HCT116 (cell line): ENCODE measurements around the gene KRT15. TPM values are rescaled to one million over a fixed set of nuclear protein-coding genes. Genes with fewer than 3 reads are reported as not detected.

Experiments
- ATAC-seq: fragments of 200-7000 bp; cut with Tn5 transposase; 2 replicates; pipeline ENCODE4 v1.9.1; 2020; ENCODE audit warnings: mild to moderate bottlenecking, moderate library complexity
- BruUV-seq: library from RNA; stranded (reverse); fragments of 400-500 nt; replicated peaks from 2 replicates; lab custom pipeline; 2021; lab: Mats Ljungman, UMichigan
- CTCF ChIA-PET: fragments of 300-600 bp; sonication (Branson Sonifier 250); formaldehyde crosslinking; loops from one replicate; lab custom pipeline; 2021; ENCODE audit warnings: antibody characterized with exemption; lab: Charles Lee
- POLR2A ChIA-PET: fragments of 300-600, 350-600 bp; sonication (Branson Sonifier 250); formaldehyde crosslinking; loops from one replicate; lab custom pipeline; 2021; ENCODE audit warnings: antibody characterized with exemption; lab: Charles Lee
- RAD21 ChIA-PET, 2 experiments: fragments of 300-600 bp; sonication (Branson Sonifier 250); formaldehyde crosslinking; loops; one replicate each; lab custom pipeline; 2023; ENCODE audit warnings: low total read pairs in 2 of 2; ENCODE audit not compliant: uncharacterized antibody in 2 of 2, unreplicated experiment in 2 of 2, low non-redundant PET in 1 of 2; lab: Charles Lee
- DNase-seq: peaks from one replicate; pipeline ENCODE4 v3.0.0-alpha.2; 2010; ENCODE audit warnings: low read depth, low spot score
- H2AFZ ChIP-seq: fragments of 200-600 bp; shearing (Covaris generic), sonication (generic); 2 replicates; pipeline ENCODE4 v1.6.1; 2017; ENCODE audit warnings: low read depth, mixed run types, mixed read lengths, antibody characterized with exemption, low read length; ENCODE audit not compliant: poor library complexity, severe bottlenecking
- H3K27ac ChIP-seq: 2 replicates; pipeline ENCODE4 v1.5.1; 2012; ENCODE audit warnings: low read depth, low read length
- H3K27me3 ChIP-seq: fragments of 200-600 bp; sonication (generic); 2 replicates; pipeline ENCODE4 v1.6.1; 2016; ENCODE audit warnings: mixed run types, low read length, mixed read lengths; ENCODE audit not compliant: insufficient read depth
- H3K36me3 ChIP-seq, 2 experiments: fragments of 200-500 bp in 1 of 2; fragments of 200-600 bp in 1 of 2; sonication (Bioruptor generic) in 1 of 2; sonication (generic) in 1 of 2; 2 replicates each; pipeline versions ENCODE4 v1.5.1 to v1.6.1; 2014 to 2016; ENCODE audit warnings: low read length in 2 of 2, inconsistent platforms in 1 of 2, mixed read lengths in 1 of 2, mixed run types in 1 of 2; ENCODE audit not compliant: insufficient read depth in 2 of 2, control insufficient read depth in 1 of 2
- H3K4me1 ChIP-seq, 2 experiments: fragments of 200-600 bp in 1 of 2; sonication (generic) in 1 of 2; 2 replicates each; pipeline versions ENCODE4 v1.5.1 to v1.6.1; 2012 to 2017; ENCODE audit warnings: low read length in 2 of 2, inconsistent platforms in 1 of 2, mild to moderate bottlenecking in 1 of 2, mixed read lengths in 1 of 2, mixed run types in 1 of 2, moderate library complexity in 1 of 2; ENCODE audit not compliant: insufficient read depth in 2 of 2, control insufficient read depth in 1 of 2
- H3K4me2 ChIP-seq: fragments of 200-600 bp; sonication (generic); 2 replicates; pipeline ENCODE4 v1.6.1; 2017; ENCODE audit warnings: mixed run types, low read length, mixed read lengths
- H3K4me3 ChIP-seq, 2 experiments: fragments of 200-600 bp in 1 of 2; sonication (generic) in 1 of 2; replicated peaks in 1 of 2; 2 replicates each; pipeline ENCODE4 v1.5.1; 2011 to 2016; ENCODE audit warnings: low read length in 2 of 2, control low read depth in 1 of 2, low read depth in 1 of 2, mild to moderate bottlenecking in 1 of 2, mixed read lengths in 1 of 2, mixed run types in 1 of 2
- H3K79me2 ChIP-seq: fragments of 200-600 bp; sonication (generic); 2 replicates; pipeline ENCODE4 v1.6.1; 2017; ENCODE audit warnings: mild to moderate bottlenecking, mixed run types, low read length, moderate library complexity, mixed read lengths; ENCODE audit not compliant: insufficient read depth
- H3K9ac ChIP-seq: fragments of 200-600 bp; sonication (generic); 2 replicates; pipeline ENCODE4 v1.6.1; 2016; ENCODE audit warnings: low read length, mixed read lengths
- H3K9me2 ChIP-seq: fragments of 200-600 bp; sonication (generic), shearing (Covaris generic); 2 replicates; pipeline ENCODE4 v1.6.1; 2017; ENCODE audit warnings: mixed run types, mild to moderate bottlenecking, moderate library complexity; ENCODE audit not compliant: insufficient read depth
- H3K9me3 ChIP-seq, 2 experiments: fragments of 200-500 bp in 1 of 2; fragments of 200-600 bp in 1 of 2; sonication (Bioruptor generic) in 1 of 2; sonication (generic) in 1 of 2; 2 replicates each; pipeline ENCODE4 v1.6.1; 2014 to 2017; ENCODE audit warnings: low read length in 2 of 2, mixed read lengths in 2 of 2, inconsistent platforms in 1 of 2, low read depth in 1 of 2, mild to moderate bottlenecking in 1 of 2, mixed run types in 1 of 2, moderate library complexity in 1 of 2; ENCODE audit not compliant: control insufficient read depth in 1 of 2, insufficient read depth in 1 of 2
- H4K20me1 ChIP-seq: fragments of 200-600 bp; sonication (generic), shearing (Covaris generic); 2 replicates; pipeline ENCODE4 v1.6.1; 2017; ENCODE audit warnings: mixed run types, mild to moderate bottlenecking, moderate library complexity; ENCODE audit not compliant: insufficient read depth
- CEBPB ChIP-seq: IDR thresholded peaks from 2 replicates; pipeline ENCODE4 v1.6.1; 2012; ENCODE audit warnings: low read depth
- ELF1 ChIP-seq: IDR thresholded peaks from 2 replicates; pipeline ENCODE4 v1.6.1; 2012; ENCODE audit warnings: low read depth, borderline replicate concordance
- FOSL1 ChIP-seq: IDR thresholded peaks from 2 replicates; pipeline ENCODE4 v1.6.1; 2012; ENCODE audit warnings: low read depth
- JUND ChIP-seq: IDR thresholded peaks from 2 replicates; pipeline ENCODE4 v1.6.1; 2012
- POLR2A ChIP-seq: IDR thresholded peaks from 2 replicates; pipeline ENCODE4 v1.7.0; 2011; ENCODE audit warnings: borderline replicate concordance; ENCODE audit not compliant: insufficient read depth, insufficient read length; ENCODE audit errors: extremely low read depth
- SIN3A ChIP-seq: IDR thresholded peaks from 2 replicates; pipeline ENCODE4 v1.6.1; 2012; ENCODE audit warnings: low read depth
- SP1 ChIP-seq: IDR thresholded peaks from 2 replicates; pipeline ENCODE4 v1.6.1; 2012; ENCODE audit warnings: low read depth
- SRF ChIP-seq: IDR thresholded peaks from 2 replicates; pipeline ENCODE4 v1.6.1; 2012; ENCODE audit warnings: low read depth
- YY1 ChIP-seq: IDR thresholded peaks from 2 replicates; pipeline ENCODE4 v1.6.1; 2011; ENCODE audit warnings: low read length, low read depth, moderate library complexity, mild to moderate bottlenecking; ENCODE audit not compliant: insufficient replicate concordance; ENCODE audit errors: extremely low read depth
- intact Hi-C: fragments of 100-400 bp; cut with micrococcal nuclease; formaldehyde crosslinking; loops from 2 replicates; pipeline ENCODE4 v1.10.0; 2022
- total RNA-seq: library from RNA; stranded (reverse); gene quantifications from one replicate; pipeline ENCODE4 v1.2.1, GENCODE V29; 2021; ENCODE audit not compliant: unreplicated experiment
- TF ChIP-seq, protein P1 (sequence below), 3 experiments: fragments of 200-600 bp in 1 of 3; sonication (generic) in 1 of 3; IDR thresholded peaks in 2 of 3; conservative IDR thresholded peaks in 1 of 3; 2 replicates each; pipeline ENCODE4 v1.5.1; 2012 to 2017; ENCODE audit warnings: low read depth in 2 of 3, low read length in 2 of 3, antibody characterized with exemption in 1 of 3, borderline replicate concordance in 1 of 3, control low read depth in 1 of 3, mild to moderate bottlenecking in 1 of 3, mixed read lengths in 1 of 3, mixed run types in 1 of 3, moderate library complexity in 1 of 3; ENCODE audit not compliant: insufficient read depth in 1 of 3
- TF ChIP-seq, protein P2 (sequence below): IDR thresholded peaks from 2 replicates; pipeline ENCODE4 v1.6.1; 2011; ENCODE audit warnings: mild to moderate bottlenecking, low read length, moderate library complexity; ENCODE audit not compliant: insufficient replicate concordance; ENCODE audit errors: extremely low read depth

Gene KRT15
- total RNA-seq, 1 experiment from 2014 or later: 37.1 TPM

DNA sequence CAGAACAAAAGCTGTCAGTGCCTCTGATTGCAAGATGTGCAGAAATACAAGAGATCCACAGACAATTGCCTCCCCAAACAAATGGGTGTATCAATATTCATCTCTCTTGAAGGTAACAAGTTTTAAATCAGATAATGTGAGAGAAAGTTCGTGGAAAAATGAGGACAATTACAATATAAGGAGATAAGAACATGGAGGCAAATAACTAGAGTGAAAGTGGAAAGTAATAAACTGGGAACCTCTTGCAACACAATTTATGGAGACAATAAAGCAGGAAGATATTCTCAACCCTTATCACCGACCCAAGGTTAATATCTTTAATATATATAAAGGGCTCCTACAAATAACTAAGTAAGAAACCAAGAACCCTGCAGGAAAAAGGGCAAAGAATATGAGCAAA is 23.7 kb upstream of the KRT15 start:
- TF ChIP-seq CEBPB (no peak), JUND (no peak)
- H3K4me1 ChIP-seq: peaks cover 24 to 72% of the 10 kb centered on the region in 2 experiments
- RAD21 ChIA-PET: no interaction called here
- POLR2A ChIA-PET: interaction anchor here (1.2 to 6.5 kb wide), 3 partner anchors 10 to 147 kb away, joined by 3 to 68 read pairs (median 6); partner anchors contain the start of genes EIF1 and KRT19
- H3K79me2 ChIP-seq: no peaks in the 10 kb centered on the region
- DNase-seq (no peak), ATAC-seq (no peak)
- H3K27me3 ChIP-seq: no peaks in the 10 kb centered on the region
- peaks cover 0 to 8% of the 10 kb centered on the region in 2 experiments; a peak in 1 of 4 replicates for H3K9me3 ChIP-seq
- no peak overlapping the region for H2AFZ ChIP-seq
- no peak overlapping the region for H3K4me2 ChIP-seq
- H4K20me1 ChIP-seq: no peaks in the 10 kb centered on the region
- H3K9ac ChIP-seq: no peak overlapping the region
- CTCF ChIA-PET: interaction anchor here (3.0 kb wide), 1 partner anchor 120 kb away, joined by 13 read pairs; no protein-coding TSS in a partner anchor
- no peak overlapping the region for H3K4me3 ChIP-seq
- no TSS peak for BruUV-seq
- intact Hi-C loops: loop anchor here (10.0 kb wide), 1 partner anchor 928 kb away; no protein-coding TSS in a partner anchor
- no peaks in the 10 kb centered on the region for H3K36me3 ChIP-seq
- no peak overlapping the region for H3K27ac ChIP-seq
- H3K9me2 ChIP-seq: no peaks in the 10 kb centered on the region

DNA sequence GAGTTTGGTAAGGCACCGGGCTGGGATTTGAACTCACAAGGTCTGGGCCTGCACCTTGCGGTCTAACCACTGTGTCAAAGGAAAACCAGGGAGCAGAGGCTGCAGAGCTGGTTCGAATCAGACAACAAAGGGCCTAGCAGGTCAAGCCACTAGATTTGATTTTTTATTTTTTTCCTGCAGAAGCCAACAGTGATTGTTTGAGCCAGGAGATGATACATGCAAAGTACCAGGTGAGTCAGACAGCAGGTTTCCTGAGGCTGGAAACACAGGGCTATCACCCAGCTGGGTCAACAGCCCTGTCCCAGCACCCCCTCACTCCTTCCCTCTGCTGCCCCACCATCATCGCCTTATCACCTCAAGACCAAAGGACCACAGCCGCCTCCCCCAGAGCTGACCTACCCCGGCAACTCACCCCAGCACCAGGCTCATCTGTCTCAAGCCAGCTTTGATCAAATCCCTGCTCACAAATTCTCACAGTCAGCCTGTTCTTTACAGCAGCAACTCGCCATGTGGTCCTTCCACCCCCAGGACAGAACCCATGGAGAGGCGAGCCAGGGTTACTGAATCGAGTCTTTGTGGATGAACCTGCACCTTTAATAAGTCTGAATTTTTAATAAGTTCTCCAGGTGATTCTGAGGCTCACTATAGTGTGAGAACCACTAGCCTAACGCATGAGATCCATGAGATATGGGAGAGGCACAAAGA is 22.4 kb upstream of the KRT15 start:
- Histone ChIP-seq H3K27me3 (no peaks in the 10 kb centered on the region), H3K79me2 (no peaks in the 10 kb centered on the region), H3K9me3 (no peaks in the 10 kb centered on the region), H3K27ac (no peak overlapping the region), H3K4me1 (peaks cover 23 to 71% of the 10 kb centered on the region in 2 experiments), H3K9ac (no peak overlapping the region), H3K4me3 (no peak overlapping the region), H3K4me2 (peak overlapping the region; percentile 30), H3K36me3 (no peaks in the 10 kb centered on the region)
- RAD21 ChIA-PET: no interaction called here
- POLR2A ChIA-PET: interaction anchor here (1.2 to 6.5 kb wide), 5 partner anchors 8 to 148 kb away, joined by 3 to 68 read pairs (median 6); partner anchors contain the start of genes EIF1 and KRT19
- CTCF ChIA-PET: interaction anchor here (0.9 to 3.0 kb wide), 5 partner anchors 8 to 122 kb away, joined by 3 to 14 read pairs (median 4); partner anchors contain the start of gene KRT19
- ATAC-seq: no peak
- intact Hi-C loops: loop anchor here (10.0 kb wide), 1 partner anchor 926 kb away; no protein-coding TSS in a partner anchor
- TF ChIP-seq, protein P1, sequence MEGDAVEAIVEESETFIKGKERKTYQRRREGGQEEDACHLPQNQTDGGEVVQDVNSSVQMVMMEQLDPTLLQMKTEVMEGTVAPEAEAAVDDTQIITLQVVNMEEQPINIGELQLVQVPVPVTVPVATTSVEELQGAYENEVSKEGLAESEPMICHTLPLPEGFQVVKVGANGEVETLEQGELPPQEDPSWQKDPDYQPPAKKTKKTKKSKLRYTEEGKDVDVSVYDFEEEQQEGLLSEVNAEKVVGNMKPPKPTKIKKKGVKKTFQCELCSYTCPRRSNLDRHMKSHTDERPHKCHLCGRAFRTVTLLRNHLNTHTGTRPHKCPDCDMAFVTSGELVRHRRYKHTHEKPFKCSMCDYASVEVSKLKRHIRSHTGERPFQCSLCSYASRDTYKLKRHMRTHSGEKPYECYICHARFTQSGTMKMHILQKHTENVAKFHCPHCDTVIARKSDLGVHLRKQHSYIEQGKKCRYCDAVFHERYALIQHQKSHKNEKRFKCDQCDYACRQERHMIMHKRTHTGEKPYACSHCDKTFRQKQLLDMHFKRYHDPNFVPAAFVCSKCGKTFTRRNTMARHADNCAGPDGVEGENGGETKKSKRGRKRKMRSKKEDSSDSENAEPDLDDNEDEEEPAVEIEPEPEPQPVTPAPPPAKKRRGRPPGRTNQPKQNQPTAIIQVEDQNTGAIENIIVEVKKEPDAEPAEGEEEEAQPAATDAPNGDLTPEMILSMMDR (IDR thresholded peaks at IDR 0.05 in 2 of 3, conservative IDR thresholded peaks at IDR 0.05 in 1 of 3; ENCODE audit: borderline replicate concordance in 1 of 3, insufficient read depth in 1 of 3, low read depth in 2 of 3, low read length in 2 of 3): no peak
- TF ChIP-seq SIN3A: no peak
- TF ChIP-seq JUND: peak; percentile 45
- TF ChIP-seq POLR2A: no peak
- TF ChIP-seq FOSL1: no peak; the same call in 1 of the 2 replicates
- no peak for TF ChIP-seq SRF
- TF ChIP-seq, protein P2, sequence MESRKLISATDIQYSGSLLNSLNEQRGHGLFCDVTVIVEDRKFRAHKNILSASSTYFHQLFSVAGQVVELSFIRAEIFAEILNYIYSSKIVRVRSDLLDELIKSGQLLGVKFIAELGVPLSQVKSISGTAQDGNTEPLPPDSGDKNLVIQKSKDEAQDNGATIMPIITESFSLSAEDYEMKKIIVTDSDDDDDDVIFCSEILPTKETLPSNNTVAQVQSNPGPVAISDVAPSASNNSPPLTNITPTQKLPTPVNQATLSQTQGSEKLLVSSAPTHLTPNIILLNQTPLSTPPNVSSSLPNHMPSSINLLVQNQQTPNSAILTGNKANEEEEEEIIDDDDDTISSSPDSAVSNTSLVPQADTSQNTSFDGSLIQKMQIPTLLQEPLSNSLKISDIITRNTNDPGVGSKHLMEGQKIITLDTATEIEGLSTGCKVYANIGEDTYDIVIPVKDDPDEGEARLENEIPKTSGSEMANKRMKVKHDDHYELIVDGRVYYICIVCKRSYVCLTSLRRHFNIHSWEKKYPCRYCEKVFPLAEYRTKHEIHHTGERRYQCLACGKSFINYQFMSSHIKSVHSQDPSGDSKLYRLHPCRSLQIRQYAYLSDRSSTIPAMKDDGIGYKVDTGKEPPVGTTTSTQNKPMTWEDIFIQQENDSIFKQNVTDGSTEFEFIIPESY: no peak
- peak; percentile 38; the same call in 1 of the 2 replicates for TF ChIP-seq SP1
- no peak for TF ChIP-seq YY1
- TF ChIP-seq ELF1: no peak
- TF ChIP-seq, all 23 proteins: peak for 2
- DNase-seq: no peak
- H2AFZ ChIP-seq: no peak overlapping the region
- BruUV-seq: no TSS peak
- H3K9me2 ChIP-seq: no peaks in the 10 kb centered on the region
- no peaks in the 10 kb centered on the region for H4K20me1 ChIP-seq
